Thyroid gland (tissue), 4 donors: Measurements from ENCODE around the gene UBE2D2.

ENCODE experiments used
- POLR2A ChIP-seq, 2 donors: fragments of 450-650 bp; IDR thresholded peaks; one replicate each; pipeline ENCODE4 v1.6.1; 2017; ENCODE audit warnings: antibody characterized with exemption in 2 of 2, mild to moderate bottlenecking in 2 of 2, moderate library complexity in 1 of 2
- TF ChIP-seq, protein P1 (sequence below), 6 experiments: fragments of 200-600 bp in 3 of 6; fragments of 450-650 bp in 3 of 6; sonication (generic) in 3 of 6; IDR thresholded peaks; one replicate each; pipeline ENCODE4 v1.5.1; 2016 to 2019; ENCODE audit warnings: antibody characterized with exemption in 6 of 6, mild to moderate bottlenecking in 2 of 6, inconsistent platforms in 1 of 6, moderate library complexity in 1 of 6

DNA sequence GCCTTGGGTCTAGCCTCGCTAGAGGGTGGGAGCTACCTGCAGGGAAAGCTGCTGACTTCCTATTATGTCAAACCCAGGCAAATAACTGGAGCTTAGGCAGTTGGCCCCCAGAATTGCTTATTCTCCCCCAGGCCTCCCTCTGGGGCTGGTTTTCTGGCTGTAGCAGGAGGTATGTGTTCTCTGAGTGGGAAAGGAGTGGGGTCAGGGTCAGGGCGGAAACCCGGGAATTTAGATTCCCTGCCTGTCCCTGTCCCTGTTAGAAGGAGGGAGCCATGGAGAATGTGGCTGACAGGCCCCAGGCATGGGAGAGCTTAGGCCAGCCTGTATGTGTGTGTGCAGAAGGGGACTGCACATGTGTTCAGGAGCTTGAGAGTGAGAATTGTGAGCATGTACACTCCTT lies 73.4 kb downstream of the UBE2D2 start:
- TF ChIP-seq, protein P1, sequence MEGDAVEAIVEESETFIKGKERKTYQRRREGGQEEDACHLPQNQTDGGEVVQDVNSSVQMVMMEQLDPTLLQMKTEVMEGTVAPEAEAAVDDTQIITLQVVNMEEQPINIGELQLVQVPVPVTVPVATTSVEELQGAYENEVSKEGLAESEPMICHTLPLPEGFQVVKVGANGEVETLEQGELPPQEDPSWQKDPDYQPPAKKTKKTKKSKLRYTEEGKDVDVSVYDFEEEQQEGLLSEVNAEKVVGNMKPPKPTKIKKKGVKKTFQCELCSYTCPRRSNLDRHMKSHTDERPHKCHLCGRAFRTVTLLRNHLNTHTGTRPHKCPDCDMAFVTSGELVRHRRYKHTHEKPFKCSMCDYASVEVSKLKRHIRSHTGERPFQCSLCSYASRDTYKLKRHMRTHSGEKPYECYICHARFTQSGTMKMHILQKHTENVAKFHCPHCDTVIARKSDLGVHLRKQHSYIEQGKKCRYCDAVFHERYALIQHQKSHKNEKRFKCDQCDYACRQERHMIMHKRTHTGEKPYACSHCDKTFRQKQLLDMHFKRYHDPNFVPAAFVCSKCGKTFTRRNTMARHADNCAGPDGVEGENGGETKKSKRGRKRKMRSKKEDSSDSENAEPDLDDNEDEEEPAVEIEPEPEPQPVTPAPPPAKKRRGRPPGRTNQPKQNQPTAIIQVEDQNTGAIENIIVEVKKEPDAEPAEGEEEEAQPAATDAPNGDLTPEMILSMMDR (IDR thresholded peaks at IDR 0.05) = no peak
- TF ChIP-seq POLR2A (IDR thresholded peaks at IDR 0.05) = no peak
